ENCODE data around the gene LMX1B.

Gene LMX1B

DNA sequence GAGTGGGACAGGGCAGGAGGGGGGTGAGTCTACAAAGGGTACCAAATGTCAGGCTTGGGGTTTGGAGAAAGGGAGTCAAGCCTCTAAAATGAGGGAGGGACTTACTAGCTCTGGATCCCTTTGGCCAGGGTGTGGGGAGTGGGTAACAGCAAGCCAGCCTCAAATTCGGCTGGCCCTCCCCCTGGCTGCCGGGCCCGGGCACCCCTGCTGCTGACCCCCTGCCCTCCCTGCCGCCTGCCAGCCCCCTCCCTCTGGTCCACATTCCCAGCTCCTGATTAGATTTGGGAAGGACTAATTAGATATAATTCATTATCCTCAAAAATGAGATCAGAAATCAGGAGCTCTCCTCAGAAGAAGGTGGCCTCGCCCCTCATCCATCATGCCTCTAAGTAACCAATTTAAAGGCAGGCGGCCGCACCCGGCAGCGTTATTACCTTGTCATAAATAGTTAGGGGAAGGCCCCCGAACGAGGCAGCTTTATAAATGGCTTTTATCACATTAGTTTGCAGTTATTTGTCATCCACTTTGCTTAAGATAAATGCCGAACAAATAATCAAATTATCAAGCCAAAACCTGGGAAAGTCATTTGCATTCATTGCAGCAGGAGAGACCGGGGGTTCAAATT is 44.6 kb downstream of the LMX1B start:
- in situ Hi-C loops (cut with HindIII; ENCODE audit: low sequenced_read_pairs) = no loop called here
- no peak overlapping the region for H3K4me3 ChIP-seq (ENCODE audit: low read depth, low read length)
- TF ChIP-seq, protein P1, sequence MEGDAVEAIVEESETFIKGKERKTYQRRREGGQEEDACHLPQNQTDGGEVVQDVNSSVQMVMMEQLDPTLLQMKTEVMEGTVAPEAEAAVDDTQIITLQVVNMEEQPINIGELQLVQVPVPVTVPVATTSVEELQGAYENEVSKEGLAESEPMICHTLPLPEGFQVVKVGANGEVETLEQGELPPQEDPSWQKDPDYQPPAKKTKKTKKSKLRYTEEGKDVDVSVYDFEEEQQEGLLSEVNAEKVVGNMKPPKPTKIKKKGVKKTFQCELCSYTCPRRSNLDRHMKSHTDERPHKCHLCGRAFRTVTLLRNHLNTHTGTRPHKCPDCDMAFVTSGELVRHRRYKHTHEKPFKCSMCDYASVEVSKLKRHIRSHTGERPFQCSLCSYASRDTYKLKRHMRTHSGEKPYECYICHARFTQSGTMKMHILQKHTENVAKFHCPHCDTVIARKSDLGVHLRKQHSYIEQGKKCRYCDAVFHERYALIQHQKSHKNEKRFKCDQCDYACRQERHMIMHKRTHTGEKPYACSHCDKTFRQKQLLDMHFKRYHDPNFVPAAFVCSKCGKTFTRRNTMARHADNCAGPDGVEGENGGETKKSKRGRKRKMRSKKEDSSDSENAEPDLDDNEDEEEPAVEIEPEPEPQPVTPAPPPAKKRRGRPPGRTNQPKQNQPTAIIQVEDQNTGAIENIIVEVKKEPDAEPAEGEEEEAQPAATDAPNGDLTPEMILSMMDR (IDR thresholded peaks at IDR 0.05; ENCODE audit: low read depth, low read length) = no peak
- DNase-seq (ENCODE audit: low read depth, low spot score) = no peak

DNA sequence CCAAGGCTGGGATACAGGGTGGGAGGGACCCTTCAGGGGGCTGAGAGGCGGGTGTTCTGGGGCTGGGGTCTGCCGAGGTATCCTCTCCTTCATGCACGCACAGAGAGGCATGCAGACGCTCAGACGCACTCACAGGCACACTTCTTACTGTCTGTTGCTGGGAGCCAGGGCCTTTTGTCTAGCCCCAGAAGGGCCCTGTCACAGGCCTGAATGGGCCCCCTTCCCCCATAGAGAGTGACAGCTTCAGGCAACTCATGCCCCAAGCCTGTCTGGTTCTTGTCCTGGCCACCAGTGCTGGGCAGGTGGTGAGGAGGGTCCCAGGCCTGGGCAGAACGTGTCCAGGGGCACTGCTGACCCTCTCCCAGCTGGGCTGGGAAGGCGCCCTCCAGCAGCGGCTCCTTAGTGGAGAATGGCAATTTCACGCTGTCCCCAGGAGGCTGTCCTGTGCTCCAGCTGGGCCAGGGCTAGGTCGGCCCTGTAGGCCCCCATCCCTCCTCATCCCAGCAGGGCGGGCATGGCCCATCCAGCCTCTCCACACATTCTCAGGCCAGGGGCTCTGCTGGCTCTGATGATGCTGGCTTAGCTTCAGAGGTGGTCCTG is 45.3 kb downstream of the LMX1B start:
- TF ChIP-seq, protein P1 (IDR thresholded peaks at IDR 0.05; ENCODE audit: low read depth, low read length) = no peak
- DNase-seq (ENCODE audit: low read depth, low spot score) = no peak
- in situ Hi-C loops (cut with HindIII; ENCODE audit: low sequenced_read_pairs) = no loop called here
- H3K4me3 ChIP-seq (ENCODE audit: low read depth, low read length) = no peak overlapping the region

DNA sequence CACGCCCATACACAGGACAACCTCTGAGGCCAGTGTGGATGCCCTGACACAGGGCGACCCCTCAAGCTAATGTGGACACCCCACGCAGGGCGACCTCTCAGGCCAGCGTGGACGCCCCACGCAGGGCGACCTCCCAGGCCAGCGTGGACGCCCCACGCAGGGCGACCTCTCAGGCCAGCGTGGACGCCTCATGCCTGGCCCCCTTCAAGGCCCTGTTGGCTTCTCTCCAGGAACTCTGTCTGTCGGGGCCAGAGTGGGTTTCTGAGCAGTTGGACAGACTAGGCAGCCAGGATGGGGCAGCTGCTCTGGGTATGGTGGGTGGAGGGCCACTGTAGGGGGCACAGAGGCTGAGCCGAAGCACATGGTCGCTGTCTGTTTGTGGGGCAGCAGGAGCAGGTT is 47.4 kb downstream of the LMX1B start:
- TF ChIP-seq, protein P1 (IDR thresholded peaks at IDR 0.05; ENCODE audit: low read depth, low read length) = no peak
- DNase-seq (ENCODE audit: low read depth, low spot score) = no peak
- in situ Hi-C loops (cut with HindIII; ENCODE audit: low sequenced_read_pairs) = no loop called here
- H3K4me3 ChIP-seq (ENCODE audit: low read depth, low read length) = no peak overlapping the region

DNA sequence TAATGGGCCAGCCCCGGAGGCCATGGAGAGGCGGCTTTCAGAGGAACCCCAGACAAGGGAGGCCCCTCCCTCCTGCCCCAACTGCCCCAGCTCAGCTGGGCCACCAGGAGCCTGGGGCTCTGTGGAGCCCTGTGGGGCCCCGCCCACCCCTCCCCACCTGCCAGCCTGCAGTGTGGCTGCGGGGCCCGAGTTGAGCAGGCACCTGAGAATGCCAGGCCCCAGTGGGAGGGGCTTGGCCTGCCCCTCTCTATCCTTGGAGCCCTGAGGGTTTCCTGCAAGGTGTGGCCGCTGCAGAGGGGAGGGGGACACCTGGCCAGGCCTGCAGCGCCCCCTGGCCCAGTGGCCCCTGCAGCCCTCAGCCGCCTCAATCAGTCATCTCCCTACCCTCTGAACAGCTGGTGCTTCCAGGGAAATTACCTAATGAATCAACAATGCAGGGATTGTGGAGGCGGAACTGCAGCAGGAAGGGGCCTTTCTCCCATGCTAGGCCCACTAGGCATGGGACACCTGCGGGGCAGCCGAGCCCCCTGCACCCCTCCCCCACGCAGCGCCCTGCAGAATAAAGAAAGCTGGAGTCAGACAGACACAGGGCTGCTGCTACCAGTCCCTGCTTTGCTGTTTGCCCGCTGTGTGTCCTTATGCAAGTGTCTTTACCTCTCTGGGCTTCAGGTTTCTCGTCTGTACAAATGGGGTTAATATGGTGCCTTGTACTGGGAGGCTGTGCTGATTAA is 48.0 kb downstream of the LMX1B start:
- no peak overlapping the region for H3K4me3 ChIP-seq (ENCODE audit: low read depth, low read length)
- TF ChIP-seq, protein P1 (IDR thresholded peaks at IDR 0.05; ENCODE audit: low read depth, low read length) = no peak
- in situ Hi-C loops (cut with HindIII; ENCODE audit: low sequenced_read_pairs) = no loop called here
- no peak for DNase-seq (ENCODE audit: low read depth, low spot score)

DNA sequence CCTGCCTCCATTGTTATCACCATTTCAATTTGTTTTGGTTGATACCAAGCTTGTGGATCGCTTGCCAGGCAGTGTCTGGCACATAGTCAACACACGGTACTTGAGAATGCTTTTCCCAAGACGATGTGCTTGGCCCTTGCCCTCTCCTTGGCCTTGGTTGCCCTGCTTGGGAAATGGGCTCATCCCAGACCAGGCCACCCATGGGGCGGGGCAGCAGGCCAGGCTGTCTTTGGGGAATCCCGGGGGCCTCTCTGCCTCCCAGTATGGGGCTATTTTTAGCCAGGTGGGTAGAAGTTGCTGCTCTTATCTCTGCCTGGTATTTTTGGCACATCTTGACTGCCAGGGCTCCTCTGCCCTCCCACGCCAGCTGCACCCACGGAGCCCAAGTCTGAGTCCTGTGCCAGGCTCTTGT is 49.9 kb downstream of the LMX1B start:
- in situ Hi-C loops (cut with HindIII; ENCODE audit: low sequenced_read_pairs) = no loop called here

DNA sequence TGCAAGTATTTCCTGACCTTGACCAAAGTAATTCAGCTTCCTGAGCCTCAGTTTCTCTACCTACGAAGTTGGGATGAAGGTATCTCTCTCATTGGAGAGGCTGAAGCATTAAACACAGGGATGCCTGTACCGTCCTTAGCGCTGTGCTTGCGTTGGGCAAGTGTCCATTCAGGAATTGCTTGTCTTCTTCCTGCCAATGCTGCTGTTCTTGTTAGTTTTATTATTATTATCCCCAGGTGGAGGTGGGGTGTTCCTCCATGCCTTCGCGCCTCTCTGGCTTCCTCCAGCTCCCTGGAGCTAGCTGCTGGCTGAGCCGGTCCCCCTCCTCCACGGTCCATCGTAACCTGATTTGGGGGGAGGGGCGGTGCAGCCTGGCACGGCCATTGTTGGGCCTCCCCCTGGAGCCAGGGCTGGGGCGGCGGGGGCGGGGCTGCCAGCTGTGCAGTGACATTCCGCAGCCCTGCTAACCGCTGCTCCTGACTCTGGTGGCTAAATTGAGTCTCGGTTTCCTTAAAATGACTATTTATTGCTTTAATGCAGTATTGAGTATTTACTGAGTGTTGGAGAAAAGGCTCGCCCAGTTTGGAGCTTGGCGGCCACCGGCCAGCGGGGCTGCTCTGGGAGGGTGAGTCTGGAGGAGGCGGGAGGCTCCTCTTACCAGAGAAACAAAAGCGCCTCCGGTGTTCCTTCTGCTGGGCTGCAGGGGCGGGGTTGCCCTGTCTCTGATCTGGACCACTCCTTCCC is 51.3 kb downstream of the LMX1B start:
- in situ Hi-C loops (cut with HindIII; ENCODE audit: low sequenced_read_pairs) = no loop called here
- DNase-seq (ENCODE audit: low read depth, low spot score) = no peak
- no peak overlapping the region for H3K4me3 ChIP-seq (ENCODE audit: low read depth, low read length)
- TF ChIP-seq, protein P1 (IDR thresholded peaks at IDR 0.05; ENCODE audit: low read depth, low read length) = no peak

More for the DNA sequence above, 49.9 kb downstream of the LMX1B start:
- H3K4me3 ChIP-seq (ENCODE audit: low read depth, low read length) = no peak overlapping the region
- no peak for DNase-seq (ENCODE audit: low read depth, low spot score)
- TF ChIP-seq, protein P1 (IDR thresholded peaks at IDR 0.05; ENCODE audit: low read depth, low read length) = no peak
